Upper lobe of right lung (tissue), 1 donor: ENCODE data around the gene GPATCH2L. TPM values are rescaled to one million over a fixed set of nuclear protein-coding genes. Genes with fewer than 3 reads are reported as not detected.

ENCODE experiments used
- ATAC-seq: fragments of 200-7000 bp; cut with Tn5 transposase; one replicate; pipeline ENCODE4 v1.9.1; 2020; ENCODE audit warnings: mild to moderate bottlenecking, moderate library complexity
- DNase-seq: peaks from one replicate; pipeline ENCODE4 v3.0.0-alpha.2; 2020
- H3K27ac ChIP-seq: fragments of 200-600 bp; one replicate; pipeline ENCODE4 v1.8.0; 2022
- H3K27me3 ChIP-seq: fragments of 200-600 bp; one replicate; pipeline ENCODE4 v1.8.0; 2022; ENCODE audit warnings: mild to moderate bottlenecking
- H3K36me3 ChIP-seq: fragments of 200-600 bp; one replicate; pipeline ENCODE4 v1.8.0; 2022
- H3K4me1 ChIP-seq: fragments of 200-600 bp; one replicate; pipeline ENCODE4 v1.8.0; 2022
- H3K4me3 ChIP-seq: fragments of 200-600 bp; one replicate; pipeline ENCODE4 v1.8.0; 2022; ENCODE audit warnings: mild to moderate bottlenecking
- H3K9me3 ChIP-seq: fragments of 200-600 bp; one replicate; pipeline ENCODE4 v1.8.0; 2022
- CTCF ChIP-seq: fragments of 200-600 bp; IDR thresholded peaks from one replicate; pipeline ENCODE4 v1.8.0; 2022; ENCODE audit warnings: antibody characterized with exemption
- intact Hi-C: fragments of 100-400 bp; cut with DNase I; formaldehyde crosslinking; loops from one replicate; pipeline ENCODE4 v1.11.0; 2022
- total RNA-seq: library from RNA; stranded (reverse); fragmentation: NEBNext Ultra II Directional; extraction: Animal tissue kit (Norgen Biotek cat#: 25700); gene quantifications from one replicate; pipeline ENCODE4 v1.2.1, GENCODE V29; 2021
- donor health status: DM: no; HTN: yes; CAD: no; lungs with severe emphysema.

Gene GPATCH2L
- total RNA-seq, 1 donor from 2014 or later: 46.5 TPM

- Histone ChIP-seq H3K4me3 (no peak overlapping the region), H3K9me3 (no peaks in the 10 kb centered on the region), H3K36me3 (no peaks in the 10 kb centered on the region), H3K27me3 (no peaks in the 10 kb centered on the region), H3K4me1 (no peaks in the 10 kb centered on the region), H3K27ac (no peak overlapping the region)
- ATAC-seq: no peak
- TF ChIP-seq CTCF: no peak
- DNase-seq: no peak
- intact Hi-C loops: no loop called here
These were observed 83.9 kb downstream of the GPATCH2L start for GRCh38 chr14:76235628-76236027.

DNA sequence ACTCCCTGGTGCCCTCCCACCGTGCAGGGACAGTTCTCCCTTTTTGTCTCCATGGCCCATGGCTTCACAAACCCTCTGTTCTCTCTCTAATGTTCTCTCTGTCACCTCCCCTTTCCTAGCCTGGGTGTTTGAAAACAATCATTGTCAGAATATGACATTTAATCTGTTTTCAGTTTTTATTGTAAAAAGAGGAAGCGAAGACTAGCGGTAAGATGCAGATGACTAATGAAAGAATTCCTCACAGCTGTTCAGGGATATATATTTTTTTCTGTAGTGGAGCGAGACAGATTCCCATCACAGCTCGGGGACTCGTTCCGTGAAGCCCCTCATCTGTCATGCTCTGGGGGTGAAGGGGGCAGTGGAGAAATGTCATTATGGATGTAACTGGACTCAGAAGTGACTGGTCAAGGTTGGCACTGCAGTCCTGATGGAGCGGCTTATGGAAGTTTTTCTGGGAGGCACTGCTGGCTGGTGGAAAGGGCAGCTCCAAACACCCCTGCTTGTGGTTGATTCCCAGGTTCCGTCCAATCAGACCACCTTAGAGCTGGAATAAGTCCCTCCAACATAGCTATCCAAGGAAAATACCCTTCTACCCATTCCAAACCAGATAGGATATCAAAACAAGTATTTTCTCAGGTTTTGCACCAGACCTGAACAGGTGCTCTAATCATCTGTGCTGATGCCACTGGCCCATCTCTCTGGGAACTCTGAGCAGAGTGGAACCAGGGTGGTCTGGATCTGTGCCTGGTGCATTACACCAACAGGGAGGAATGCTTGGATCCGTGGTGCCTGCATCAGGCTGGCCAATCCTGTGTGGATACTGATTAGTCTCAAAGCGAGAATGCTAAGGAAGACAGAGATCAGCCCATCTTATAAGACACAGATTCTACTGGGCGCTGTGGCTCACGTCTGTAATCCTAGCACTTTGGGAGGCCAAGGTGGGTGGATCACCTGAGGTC is 84.7 kb downstream of the GPATCH2L start:
- no peak for TF ChIP-seq CTCF
- ATAC-seq (no peak), DNase-seq (no peak)
- Histone ChIP-seq H3K9me3 (no peaks in the 10 kb centered on the region), H3K27me3 (no peaks in the 10 kb centered on the region), H3K27ac (no peak overlapping the region), H3K4me3 (no peak overlapping the region), H3K4me1 (no peaks in the 10 kb centered on the region), H3K36me3 (no peaks in the 10 kb centered on the region)
- intact Hi-C loops: no loop called here

DNA sequence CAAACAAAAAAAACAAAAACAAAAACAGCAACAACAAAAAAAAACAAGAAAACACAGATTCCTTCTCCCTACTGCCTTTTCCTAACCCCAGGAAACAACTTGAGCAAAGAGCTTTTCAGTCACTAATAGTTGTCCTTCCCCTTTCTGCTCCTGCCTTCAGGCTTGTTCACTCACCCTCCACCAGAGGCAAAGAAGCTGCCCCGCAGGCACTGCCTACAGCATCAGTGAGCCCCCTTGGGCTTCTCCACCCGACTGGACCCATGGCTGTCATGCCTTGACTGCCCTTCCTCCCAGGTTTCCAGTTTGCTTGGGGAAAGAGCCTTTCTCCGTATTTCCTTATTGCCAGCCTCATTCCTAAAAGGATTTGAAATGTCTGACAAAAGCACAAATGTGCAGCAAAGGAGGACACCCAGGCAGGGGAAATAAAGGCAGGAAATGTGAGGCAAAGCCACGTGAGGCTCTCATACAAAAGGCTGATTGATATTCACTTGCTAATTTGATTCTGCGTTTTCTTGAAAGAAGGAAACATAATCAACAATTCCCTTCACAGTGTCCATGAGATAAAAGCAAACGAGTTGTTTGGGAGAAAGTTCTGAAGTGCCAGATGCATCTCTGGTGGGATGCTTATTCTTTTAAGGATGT is 85.7 kb downstream of the GPATCH2L start:
- TF ChIP-seq CTCF: no peak
- no peak overlapping the region for H3K27ac ChIP-seq
- no peaks in the 10 kb centered on the region for H3K27me3 ChIP-seq
- DNase-seq (no peak), ATAC-seq (no peak)
- intact Hi-C loops: no loop called here
- H3K9me3 ChIP-seq: no peaks in the 10 kb centered on the region
- H3K36me3 ChIP-seq: no peaks in the 10 kb centered on the region
- no peak overlapping the region for H3K4me3 ChIP-seq
- no peaks in the 10 kb centered on the region for H3K4me1 ChIP-seq

GRCh38 chr14:76245097-76245496 is 93.4 kb downstream of the GPATCH2L start:
- Histone ChIP-seq H3K27me3 (no peaks in the 10 kb centered on the region), H3K4me1 (no peaks in the 10 kb centered on the region), H3K36me3 (no peaks in the 10 kb centered on the region), H3K4me3 (no peak overlapping the region), H3K9me3 (no peaks in the 10 kb centered on the region), H3K27ac (no peak overlapping the region)
- intact Hi-C loops: no loop called here
- no peak for ATAC-seq
- DNase-seq: no peak
- TF ChIP-seq CTCF: no peak

DNA sequence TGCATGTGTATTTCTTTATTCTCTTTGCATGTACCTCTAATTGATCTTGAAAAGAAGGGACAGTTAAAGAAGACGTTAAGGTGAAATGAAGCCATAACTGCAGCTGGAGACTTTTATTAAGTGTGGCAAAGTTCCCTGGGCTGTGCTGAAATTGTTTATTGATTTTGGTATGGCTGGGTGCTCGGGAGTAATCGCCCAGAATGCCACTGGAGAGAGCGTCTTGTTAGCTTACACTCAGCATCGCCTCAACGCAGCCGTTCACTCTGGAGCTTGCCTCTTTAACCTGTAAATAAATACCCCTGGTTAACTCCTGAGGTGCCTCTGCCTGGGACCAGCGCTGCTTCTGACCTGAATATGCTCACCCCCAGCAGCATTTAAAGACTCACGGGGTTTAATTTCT is 98.6 kb downstream of the GPATCH2L start:
- no peak for DNase-seq
- TF ChIP-seq CTCF: no peak
- intact Hi-C loops: no loop called here

More for the DNA sequence above, 98.6 kb downstream of the GPATCH2L start:
- H3K36me3 ChIP-seq: no peaks in the 10 kb centered on the region
- H3K9me3 ChIP-seq: no peaks in the 10 kb centered on the region
- ATAC-seq: no peak
- H3K27ac ChIP-seq: no peak overlapping the region
- H3K27me3 ChIP-seq: no peaks in the 10 kb centered on the region
- no peaks in the 10 kb centered on the region for H3K4me1 ChIP-seq
- H3K4me3 ChIP-seq: no peak overlapping the region
